Immature natural killer cell (primary cell): Measurements from ENCODE around the gene SMIM10. TPM values are rescaled to one million over a fixed set of nuclear protein-coding genes. Genes with fewer than 3 reads are reported as not detected.
"Not testable (repeated sequence)": the region's sequence is repeated elsewhere in the genome, so short reads cannot be mapped to it uniquely, and the experiment has no call there.

Experiments used
- DNase-seq, 3 donors: peaks; one replicate each; pipeline ENCODE4 v3.0.0; 2022; ENCODE audit warnings: mixed read lengths in 1 of 3
- H3K27ac Mint-ChIP-seq, 6 donors: one replicate each; pipeline ENCODE4 v1.8.0; 2020; ENCODE audit warnings: mixed read lengths in 6 of 6, mild to moderate bottlenecking in 5 of 6, inconsistent platforms in 4 of 6, moderate library complexity in 3 of 6
- H3K27me3 Mint-ChIP-seq, 3 donors: one replicate each; pipeline ENCODE4 v1.8.0; 2020 to 2021; ENCODE audit warnings: low read depth in 3 of 3, mild to moderate bottlenecking in 3 of 3, mixed read lengths in 3 of 3, moderate library complexity in 3 of 3, inconsistent platforms in 1 of 3
- H3K36me3 Mint-ChIP-seq, 3 donors: one replicate each; pipeline ENCODE4 v1.8.0; 2020; ENCODE audit warnings: mixed read lengths in 3 of 3, inconsistent platforms in 2 of 3, mild to moderate bottlenecking in 2 of 3
- H3K4me1 Mint-ChIP-seq, 2 donors: one replicate each; pipeline ENCODE4 v1.8.0; 2020; ENCODE audit warnings: inconsistent platforms in 2 of 2, mild to moderate bottlenecking in 2 of 2, mixed read lengths in 2 of 2, moderate library complexity in 1 of 2
- H3K4me3 Mint-ChIP-seq, 5 donors: one replicate each; pipeline ENCODE4 v1.8.0; 2020; ENCODE audit warnings: mild to moderate bottlenecking in 5 of 5, mixed read lengths in 5 of 5, inconsistent platforms in 3 of 5, moderate library complexity in 3 of 5
- H3K9me3 Mint-ChIP-seq, 6 donors: one replicate each; pipeline ENCODE4 v1.8.0; 2020; ENCODE audit warnings: mild to moderate bottlenecking in 6 of 6, mixed read lengths in 6 of 6, inconsistent platforms in 4 of 6, moderate library complexity in 3 of 6
- polyA plus RNA-seq, 3 donors: library from polyadenylated mRNA; unstranded; fragments of 300-500 nt; fragmentation: Illumina TruSeq; gene quantifications; one replicate each; pipeline ENCODE4 v1.2.3, GENCODE V29; 2021

The SMIM10 gene
- polyA plus RNA-seq, 3 donors from 2014 or later, result 0.47 to 0.71 TPM; not detected in 1

GRCh38 chrX:134997646-134998045, 6.9 kb downstream of the SMIM10 start:
- Mint-ChIP-seq H3K9me3 (no peaks in the 10 kb centered on the region), H3K4me1 (no peaks in the 10 kb centered on the region), H3K27me3 (peaks cover 0 to 4% (median under 1%) of the 10 kb centered on the region in 3 donors), H3K27ac (no peak overlapping the region), H3K36me3 (no peaks in the 10 kb centered on the region), H3K4me3 (no peak overlapping the region)
- DNase-seq, result no peak

GRCh38 chrX:134998246-134998645, 7.5 kb downstream of the SMIM10 start:
- H3K4me1 Mint-ChIP-seq, result no peaks in the 10 kb centered on the region
- no peak overlapping the region for H3K4me3 Mint-ChIP-seq
- no peak for DNase-seq
- no peaks in the 10 kb centered on the region for H3K36me3 Mint-ChIP-seq
- peaks cover 0 to 4% (median 0%) of the 10 kb centered on the region in 3 donors for H3K27me3 Mint-ChIP-seq
- no peak overlapping the region for H3K27ac Mint-ChIP-seq
- H3K9me3 Mint-ChIP-seq, result no peaks in the 10 kb centered on the region

- Mint-ChIP-seq H3K9me3 (no peaks in the 10 kb centered on the region), H3K27me3 (peaks cover 0 to 9% (median 5%) of the 10 kb centered on the region in 3 donors), H3K4me1 (peaks cover 6 to 10% of the 10 kb centered on the region in 2 donors), H3K36me3 (no peaks in the 10 kb centered on the region), H3K27ac (no peak overlapping the region), H3K4me3 (no peak overlapping the region)
- no peak for DNase-seq
Observed at GRCh38 chrX:134999469-134999868, 8.7 kb downstream of the SMIM10 start.

GRCh38 chrX:135000516-135000915, 9.7 kb downstream of the SMIM10 start:
- Mint-ChIP-seq H3K27me3 (peaks cover 0 to 9% (median 5%) of the 10 kb centered on the region in 3 donors), H3K4me3 (no peak overlapping the region), H3K4me1 (peaks cover 6 to 15% of the 10 kb centered on the region in 2 donors), H3K27ac (no peak overlapping the region), H3K9me3 (no peaks in the 10 kb centered on the region), H3K36me3 (no peaks in the 10 kb centered on the region)
- no peak for DNase-seq

GRCh38 chrX:135003876-135004623, 13.3 kb downstream of the SMIM10 start:
- peak overlapping the region; percentile 84 to 95 (median 90) for H3K4me3 Mint-ChIP-seq
- H3K27ac Mint-ChIP-seq, result peak overlapping the region in 5 of 6 donors; percentile 13 to 90 (median 63)
- peak; percentile 88 to 89 (median 89) for DNase-seq

GRCh38 chrX:135006187-135006586, 15.4 kb downstream of the SMIM10 start:
- H3K4me1 Mint-ChIP-seq, result peaks cover 6 to 15% of the 10 kb centered on the region in 2 donors
- H3K27me3 Mint-ChIP-seq, result peaks cover 2 to 8% (median 6%) of the 10 kb centered on the region in 3 donors
- no peaks in the 10 kb centered on the region for H3K9me3 Mint-ChIP-seq
- H3K4me3 Mint-ChIP-seq, result no peak overlapping the region
- no peak overlapping the region for H3K27ac Mint-ChIP-seq
- no peak for DNase-seq
- no peaks in the 10 kb centered on the region for H3K36me3 Mint-ChIP-seq

More at GRCh38 chrX:135003876-135004623, 13.3 kb downstream of the SMIM10 start:
- peaks cover 2 to 6% (median 5%) of the 10 kb centered on the region in 3 donors for H3K27me3 Mint-ChIP-seq
- no peaks in the 10 kb centered on the region for H3K9me3 Mint-ChIP-seq
- H3K36me3 Mint-ChIP-seq, result no peaks in the 10 kb centered on the region
- H3K4me1 Mint-ChIP-seq, result peaks cover 6 to 15% of the 10 kb centered on the region in 2 donors

- Mint-ChIP-seq H3K36me3 (no peaks in the 10 kb centered on the region), H3K4me3 (no peak overlapping the region), H3K9me3 (no peaks in the 10 kb centered on the region), H3K27me3 (peaks cover 2 to 5% (median 4%) of the 10 kb centered on the region in 3 donors), H3K4me1 (peaks cover under 1 to 8% of the 10 kb centered on the region in 2 donors), H3K27ac (no peak overlapping the region)
- no peak for DNase-seq
Observed at GRCh38 chrX:135009057-135009610, 18.3 kb downstream of the SMIM10 start.

GRCh38 chrX:135009838-135010237, 19.0 kb downstream of the SMIM10 start:
- no peak overlapping the region for H3K4me3 Mint-ChIP-seq
- H3K27ac Mint-ChIP-seq, result no peak overlapping the region
- H3K27me3 Mint-ChIP-seq, result peaks cover 2 to 4% (median 2%) of the 10 kb centered on the region in 3 donors
- no peak for DNase-seq
- peaks cover 0 to under 1% of the 10 kb centered on the region in 2 donors for H3K4me1 Mint-ChIP-seq
- H3K36me3 Mint-ChIP-seq, result no peaks in the 10 kb centered on the region
- H3K9me3 Mint-ChIP-seq, result no peaks in the 10 kb centered on the region

- Mint-ChIP-seq H3K4me1 (no peaks in the 10 kb centered on the region), H3K27me3 (peaks cover 2 to 4% (median 4%) of the 10 kb centered on the region in 3 donors), H3K36me3 (no peaks in the 10 kb centered on the region), H3K9me3 (no peaks in the 10 kb centered on the region), H3K4me3 (no peak overlapping the region), H3K27ac (no peak overlapping the region)
- no peak for DNase-seq
Observed at GRCh38 chrX:135010921-135011320, 20.1 kb downstream of the SMIM10 start.

GRCh38 chrX:135015523-135016245, 24.9 kb downstream of the SMIM10 start:
- Mint-ChIP-seq H3K4me1 (no peaks in the 10 kb centered on the region), H3K27ac (no peak overlapping the region), H3K36me3 (no peaks in the 10 kb centered on the region), H3K4me3 (no peak overlapping the region), H3K27me3 (peaks cover under 1 to 10% (median 9%) of the 10 kb centered on the region in 3 donors), H3K9me3 (no peaks in the 10 kb centered on the region)
- no peak for DNase-seq

GRCh38 chrX:135019890-135020289, 29.1 kb downstream of the SMIM10 start:
- H3K36me3 Mint-ChIP-seq, H3K4me3 Mint-ChIP-seq, H3K9me3 Mint-ChIP-seq, H3K27ac Mint-ChIP-seq, DNase-seq: not testable (repeated sequence)
- peaks cover 6 to 17% of the 10 kb centered on the region in 2 donors for H3K4me1 Mint-ChIP-seq
- peaks cover 16 to 36% (median 18%) of the 10 kb centered on the region in 3 donors for H3K27me3 Mint-ChIP-seq

- H3K27ac Mint-ChIP-seq, H3K9me3 Mint-ChIP-seq, H3K4me3 Mint-ChIP-seq, H3K36me3 Mint-ChIP-seq, DNase-seq: not testable (repeated sequence)
- H3K4me1 Mint-ChIP-seq, result peaks cover 6 to 17% of the 10 kb centered on the region in 2 donors
- peaks cover 19 to 40% (median 21%) of the 10 kb centered on the region in 3 donors for H3K27me3 Mint-ChIP-seq
Observed at GRCh38 chrX:135023791-135024190, 33.0 kb downstream of the SMIM10 start.

GRCh38 chrX:135024526-135024925, 33.7 kb downstream of the SMIM10 start:
- Mint-ChIP-seq H3K4me3 (no peak overlapping the region), H3K27ac (no peak overlapping the region), H3K27me3 (peaks cover 15 to 40% (median 19%) of the 10 kb centered on the region in 3 donors), H3K36me3 (no peaks in the 10 kb centered on the region), H3K4me1 (peaks cover 6 to 17% of the 10 kb centered on the region in 2 donors), H3K9me3 (peaks cover 0 to 5% (median 0%) of the 10 kb centered on the region in 6 donors)
- DNase-seq, result no peak
